PC-3 (cell line): ENCODE measurements around the gene PDSS2. TPM values are rescaled to one million over a fixed set of nuclear protein-coding genes. Genes with fewer than 3 reads are reported as not detected.

Experiments used
- ATAC-seq: fragments of 200-7000 bp; cut with Tn5 transposase; 2 replicates; pipeline ENCODE4 v1.9.1; 2020; ENCODE audit warnings: mild to moderate bottlenecking, moderate library complexity
- BruUV-seq: library from RNA; stranded (reverse); fragments of 400-500 nt; replicated peaks from 2 replicates; lab custom pipeline; 2021; lab: Mats Ljungman, UMichigan
- CTCF ChIA-PET: fragments of 300-600 bp; sonication (Branson Sonifier 250); formaldehyde crosslinking; loops from one replicate; lab custom pipeline; 2022; ENCODE audit warnings: antibody characterized with exemption; lab: Charles Lee
- POLR2A ChIA-PET: fragments of 300-600 bp; sonication (Branson Sonifier 250); formaldehyde crosslinking; loops from one replicate; lab custom pipeline; 2022; ENCODE audit warnings: antibody characterized with exemption; ENCODE audit not compliant: unreplicated experiment; lab: Charles Lee
- DNase-seq: peaks from one replicate; pipeline ENCODE4 v3.0.0-alpha.2; 2015
- H2AFZ ChIP-seq: fragments of 300-600 bp; sonication (generic); 2 replicates; pipeline ENCODE4 v1.6.0; 2016; ENCODE audit warnings: antibody characterized with exemption, low read length
- H3F3A ChIP-seq: fragments of 300-600 bp; sonication (generic); one replicate; pipeline ENCODE4 v1.6.0; 2017; ENCODE audit warnings: antibody characterized with exemption, low read length, control low read depth, mild to moderate bottlenecking; ENCODE audit not compliant: unreplicated experiment
- H3K27ac ChIP-seq: fragments of 300-600 bp; sonication (generic); 2 replicates; pipeline ENCODE4 v1.5.1; 2016; ENCODE audit warnings: mild to moderate bottlenecking, low read length
- H3K27me3 ChIP-seq: fragments of 300-600 bp; sonication (generic); 2 replicates; pipeline ENCODE4 v1.6.1; 2016; ENCODE audit warnings: low read length, mixed read lengths
- H3K36me3 ChIP-seq: fragments of 300-600 bp; sonication (generic); 2 replicates; pipeline ENCODE4 v1.6.1; 2016; ENCODE audit warnings: low read depth, mixed run types, low read length, mixed read lengths
- H3K4me1 ChIP-seq: fragments of 300-600 bp; sonication (generic); 2 replicates; pipeline ENCODE4 v1.5.1; 2016; ENCODE audit warnings: low read length; ENCODE audit not compliant: insufficient read depth
- H3K4me2 ChIP-seq: fragments of 300-600 bp; sonication (generic); 2 replicates; pipeline ENCODE4 v1.6.0; 2016; ENCODE audit warnings: low read length
- H3K4me3 ChIP-seq: fragments of 300-600 bp; sonication (generic); 2 replicates; pipeline ENCODE4 v1.5.1; 2016; ENCODE audit warnings: mild to moderate bottlenecking, low read length, mixed read lengths
- H3K79me2 ChIP-seq: fragments of 300-600 bp; sonication (generic); 2 replicates; pipeline ENCODE4 v1.6.1; 2017; ENCODE audit warnings: low read length, mixed read lengths
- H3K9ac ChIP-seq: fragments of 300-600 bp; sonication (generic); 2 replicates; pipeline ENCODE4 v1.6.0; 2016; ENCODE audit warnings: mild to moderate bottlenecking, low read length
- H3K9me2 ChIP-seq: fragments of 300-600 bp; sonication (generic); replicated peaks from 2 replicates; pipeline ENCODE4 v1.6.1; 2016; ENCODE audit warnings: mixed run types, low read length, mixed read lengths
- H3K9me3 ChIP-seq: fragments of 300-600 bp; sonication (generic); 2 replicates; pipeline ENCODE4 v1.6.1; 2016; ENCODE audit warnings: low read length, mixed read lengths
- H4K20me1 ChIP-seq: fragments of 300-600 bp; sonication (generic); 2 replicates; pipeline ENCODE4 v1.6.1; 2016; ENCODE audit warnings: low read length, mixed read lengths
- CTCF ChIP-seq: fragments of 300-600 bp; sonication (generic); conservative IDR thresholded peaks from 2 replicates; pipeline ENCODE4 v1.5.1; 2017; ENCODE audit warnings: antibody characterized with exemption, low read depth, mild to moderate bottlenecking, low read length
- EZH2 ChIP-seq: fragments of 300-600 bp; sonication (generic); IDR thresholded peaks from one replicate; pipeline ENCODE4 v1.6.1; 2017; ENCODE audit warnings: antibody characterized with exemption, mild to moderate bottlenecking, low read length; ENCODE audit not compliant: unreplicated experiment
- EZH2phosphoT487 ChIP-seq: fragments of 300-600 bp; sonication (generic); IDR thresholded peaks from 2 replicates; pipeline ENCODE4 v1.6.1; 2018; ENCODE audit warnings: mild to moderate bottlenecking, antibody characterized with exemption, low read length, borderline replicate concordance
- intact Hi-C: fragments of 100-400 bp; cut with micrococcal nuclease; formaldehyde crosslinking; loops from 2 replicates; pipeline ENCODE4 v1.9.0; 2023
- total RNA-seq: library from RNA; depleted of rRNA; stranded (reverse); fragments of >200 nt; gene quantifications from 2 replicates; pipeline ENCODE4 v1.2.3, GENCODE V29; 2014

The PDSS2 gene
- total RNA-seq, 1 experiment from 2014 or later, result 6.6 TPM

DNA sequence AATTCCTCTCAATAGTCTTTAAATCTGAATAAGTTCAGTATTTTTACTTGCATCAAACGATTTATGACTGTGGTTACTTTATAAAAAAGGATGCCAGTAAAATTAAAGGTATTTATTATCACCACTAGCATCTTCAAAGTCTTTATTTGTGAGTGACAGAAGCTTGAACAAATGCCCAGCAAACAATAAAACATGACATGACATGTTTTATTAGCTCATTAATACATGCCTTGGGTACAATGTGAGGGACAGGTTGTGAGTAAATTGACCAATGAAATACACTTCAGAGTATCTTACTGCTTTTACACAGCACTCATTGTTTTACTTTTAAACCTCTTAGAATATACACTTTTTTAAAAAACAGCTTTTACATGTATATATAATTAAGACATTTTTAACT is 230.6 kb downstream of the PDSS2 start:
- no peak overlapping the region for H3K4me3 ChIP-seq
- peak; percentile 42 for ATAC-seq
- POLR2A ChIA-PET, result no interaction called here

GRCh38 chr6:107221519-107221918 is 237.8 kb downstream of the PDSS2 start:
- Histone ChIP-seq H2AFZ (no peak overlapping the region), H3K9me3 (no peaks in the 10 kb centered on the region), H4K20me1 (no peaks in the 10 kb centered on the region), H3K27me3 (no peaks in the 10 kb centered on the region), H3K27ac (no peak overlapping the region), H3K9me2 (no peaks in the 10 kb centered on the region), H3K4me1 (no peaks in the 10 kb centered on the region), H3F3A (no peaks in the 10 kb centered on the region), H3K9ac (no peak overlapping the region), H3K4me2 (no peak overlapping the region), H3K4me3 (no peak overlapping the region), H3K36me3 (no peaks in the 10 kb centered on the region), H3K79me2 (no peaks in the 10 kb centered on the region)
- no peak for DNase-seq
- no peak for ATAC-seq
- intact Hi-C loops, result no loop called here
- TF ChIP-seq CTCF (no peak), EZH2phosphoT487 (no peak), EZH2 (no peak)
- BruUV-seq, result no TSS peak
- POLR2A ChIA-PET, result no interaction called here
- CTCF ChIA-PET, result no interaction called here

More for the DNA sequence above, 230.6 kb downstream of the PDSS2 start:
- Histone ChIP-seq H3K79me2 (no peaks in the 10 kb centered on the region), H3K9me2 (no peaks in the 10 kb centered on the region), H4K20me1 (no peaks in the 10 kb centered on the region), H3K4me1 (no peaks in the 10 kb centered on the region), H3K36me3 (no peaks in the 10 kb centered on the region), H3K27me3 (no peaks in the 10 kb centered on the region), H3K4me2 (no peak overlapping the region), H2AFZ (no peak overlapping the region), H3K9me3 (no peaks in the 10 kb centered on the region), H3F3A (no peaks in the 10 kb centered on the region), H3K27ac (no peak overlapping the region), H3K9ac (no peak overlapping the region)
- CTCF ChIA-PET, result no interaction called here
- no TSS peak for BruUV-seq
- TF ChIP-seq EZH2phosphoT487 (no peak), CTCF (no peak)
- intact Hi-C loops, result no loop called here
- DNase-seq, result peak; percentile 15

DNA sequence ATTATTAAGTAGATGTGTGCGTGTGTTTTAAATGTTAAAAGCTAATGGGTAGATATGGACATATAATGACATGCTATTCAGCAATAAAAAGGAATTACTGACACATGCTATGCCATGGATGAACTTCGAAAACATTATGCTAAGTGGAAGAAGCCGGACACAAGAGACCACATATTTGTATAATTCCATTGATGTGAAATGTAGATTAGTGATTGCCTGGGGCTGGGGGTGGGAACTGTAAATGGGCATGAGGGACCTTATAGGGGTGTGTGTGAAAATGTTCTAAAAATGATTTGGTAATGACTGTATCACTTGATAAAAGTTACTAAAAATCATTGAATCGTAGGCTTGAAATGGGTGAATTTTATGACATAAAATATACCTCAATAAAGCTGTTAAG is 239.5 kb downstream of the PDSS2 start:
- H3K9me3 ChIP-seq, result no peaks in the 10 kb centered on the region
- H3K27me3 ChIP-seq, result no peaks in the 10 kb centered on the region
- ATAC-seq, result no peak
- no peaks in the 10 kb centered on the region for H3F3A ChIP-seq
- no peak for DNase-seq
- ChIA-PET POLR2A (no interaction called here), CTCF (no interaction called here)
- no peaks in the 10 kb centered on the region for H3K9me2 ChIP-seq
- no peaks in the 10 kb centered on the region for H3K36me3 ChIP-seq
- TF ChIP-seq CTCF (no peak), EZH2 (no peak), EZH2phosphoT487 (no peak)
- no TSS peak for BruUV-seq
- H4K20me1 ChIP-seq, result no peaks in the 10 kb centered on the region
- intact Hi-C loops, result no loop called here
- no peak overlapping the region for H2AFZ ChIP-seq
- H3K9ac ChIP-seq, result no peak overlapping the region
- H3K27ac ChIP-seq, result no peak overlapping the region
- H3K79me2 ChIP-seq, result no peaks in the 10 kb centered on the region
- H3K4me3 ChIP-seq, result no peak overlapping the region
- no peaks in the 10 kb centered on the region for H3K4me1 ChIP-seq
- no peak overlapping the region for H3K4me2 ChIP-seq
